ENCODE measurements around the gene TCOF1. TPM values are rescaled to one million over a fixed set of nuclear protein-coding genes. Genes with fewer than 3 reads are reported as not detected.

The TCOF1 gene
- total RNA-seq, 1 experiment from 2014 or later = 90.0 TPM

GRCh38 chr5:150389531-150390266, 32.2 kb downstream of the TCOF1 start:
- no peak for DNase-seq (ENCODE audit: low read depth)

- DNase-seq (ENCODE audit: low read depth) = no peak
Observed at GRCh38 chr5:150391064-150391834, 33.8 kb downstream of the TCOF1 start.

- no peak for DNase-seq (ENCODE audit: low read depth)
Observed at GRCh38 chr5:150391986-150392385, 34.5 kb downstream of the TCOF1 start.

- DNase-seq (ENCODE audit: low read depth) = no peak
Observed at GRCh38 chr5:150392680-150393079, 35.2 kb downstream of the TCOF1 start.

- DNase-seq (ENCODE audit: low read depth) = no peak
Observed at GRCh38 chr5:150393096-150393645, 35.7 kb downstream of the TCOF1 start.

- DNase-seq (ENCODE audit: low read depth) = peak; percentile 66
Observed at GRCh38 chr5:150394131-150394530, 36.6 kb downstream of the TCOF1 start.

- DNase-seq (ENCODE audit: low read depth) = no peak
Observed at GRCh38 chr5:150394912-150395687, 37.6 kb downstream of the TCOF1 start.

- DNase-seq (ENCODE audit: low read depth) = no peak
Observed at GRCh38 chr5:150395688-150395975, 38.1 kb downstream of the TCOF1 start.

- DNase-seq (ENCODE audit: low read depth) = no peak
Observed at GRCh38 chr5:150396267-150396666, 38.8 kb downstream of the TCOF1 start.

GRCh38 chr5:150397146-150397781, 39.8 kb downstream of the TCOF1 start:
- no peak for DNase-seq (ENCODE audit: low read depth)

GRCh38 chr5:150397782-150398721, 40.6 kb downstream of the TCOF1 start:
- DNase-seq (ENCODE audit: low read depth) = no peak

GRCh38 chr5:150398722-150399523, 41.4 kb downstream of the TCOF1 start:
- no peak for DNase-seq (ENCODE audit: low read depth)

GRCh38 chr5:150399524-150400211, 42.2 kb downstream of the TCOF1 start:
- no peak for DNase-seq (ENCODE audit: low read depth)

GRCh38 chr5:150400316-150401075, 43.0 kb downstream of the TCOF1 start:
- no peak for DNase-seq (ENCODE audit: low read depth)

GRCh38 chr5:150401076-150401375, 43.5 kb downstream of the TCOF1 start:
- no peak for DNase-seq (ENCODE audit: low read depth)

- DNase-seq (ENCODE audit: low read depth) = no peak
Observed at GRCh38 chr5:150401376-150402228, 44.1 kb downstream of the TCOF1 start.

GRCh38 chr5:150402229-150402773, 44.8 kb downstream of the TCOF1 start:
- no peak for DNase-seq (ENCODE audit: low read depth)

Measured in Daoy (cell line).